ENCODE measurements around the gene OR51B6.
"Not testable (repeated sequence)": the region's sequence is repeated elsewhere in the genome, so short reads cannot be mapped to it uniquely, and the experiment has no call there.

Gene OR51B6, protein sequence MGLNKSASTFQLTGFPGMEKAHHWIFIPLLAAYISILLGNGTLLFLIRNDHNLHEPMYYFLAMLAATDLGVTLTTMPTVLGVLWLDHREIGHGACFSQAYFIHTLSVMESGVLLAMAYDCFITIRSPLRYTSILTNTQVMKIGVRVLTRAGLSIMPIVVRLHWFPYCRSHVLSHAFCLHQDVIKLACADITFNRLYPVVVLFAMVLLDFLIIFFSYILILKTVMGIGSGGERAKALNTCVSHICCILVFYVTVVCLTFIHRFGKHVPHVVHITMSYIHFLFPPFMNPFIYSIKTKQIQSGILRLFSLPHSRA

GRCh38 chr11:5351208-5351607 is at the start of gene OR51B6:
Gene OR51B6, plus strand, starts transcription at chr11:5351508. Its CDS starts 0 bp downstream, at chr11:5351508.
- no peak for DNase-seq

DNA sequence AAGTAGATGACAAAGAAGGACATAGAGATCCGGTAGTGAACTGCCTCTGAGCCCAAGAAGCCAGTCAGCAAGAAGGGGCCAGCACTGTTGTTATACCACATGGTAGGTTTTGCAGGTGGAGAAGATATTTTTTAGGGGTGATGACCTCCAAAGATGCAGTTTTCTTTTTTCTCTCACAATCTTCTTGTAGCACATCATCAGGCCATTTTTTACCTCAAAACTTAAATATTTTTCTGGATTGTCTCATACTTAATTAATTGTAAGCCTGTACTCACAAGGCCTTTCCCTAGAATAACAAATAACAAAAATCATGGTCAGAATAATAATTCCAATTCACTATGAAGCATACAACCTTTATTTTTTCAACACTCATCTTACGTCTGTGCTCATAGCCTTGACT is 49.5 kb upstream of the OR51B6 start, which contains the start of gene OR51B4:
Gene OR51B4 (minus strand): TSS at position 101 of the 400 bp plus-strand sequence. CDS start 0 bp downstream, at position 101.
- no peak for DNase-seq

GRCh38 chr11:5303626-5304025 is 47.7 kb upstream of the OR51B6 start:
- no peak for DNase-seq

GRCh38 chr11:5304046-5304445 is 47.3 kb upstream of the OR51B6 start:
- no peak for DNase-seq

- DNase-seq, result no peak
Measured at GRCh38 chr11:5307256-5308019, 43.9 kb upstream of the OR51B6 start.

GRCh38 chr11:5310423-5310822 is 40.9 kb upstream of the OR51B6 start:
- no peak for DNase-seq

DNA sequence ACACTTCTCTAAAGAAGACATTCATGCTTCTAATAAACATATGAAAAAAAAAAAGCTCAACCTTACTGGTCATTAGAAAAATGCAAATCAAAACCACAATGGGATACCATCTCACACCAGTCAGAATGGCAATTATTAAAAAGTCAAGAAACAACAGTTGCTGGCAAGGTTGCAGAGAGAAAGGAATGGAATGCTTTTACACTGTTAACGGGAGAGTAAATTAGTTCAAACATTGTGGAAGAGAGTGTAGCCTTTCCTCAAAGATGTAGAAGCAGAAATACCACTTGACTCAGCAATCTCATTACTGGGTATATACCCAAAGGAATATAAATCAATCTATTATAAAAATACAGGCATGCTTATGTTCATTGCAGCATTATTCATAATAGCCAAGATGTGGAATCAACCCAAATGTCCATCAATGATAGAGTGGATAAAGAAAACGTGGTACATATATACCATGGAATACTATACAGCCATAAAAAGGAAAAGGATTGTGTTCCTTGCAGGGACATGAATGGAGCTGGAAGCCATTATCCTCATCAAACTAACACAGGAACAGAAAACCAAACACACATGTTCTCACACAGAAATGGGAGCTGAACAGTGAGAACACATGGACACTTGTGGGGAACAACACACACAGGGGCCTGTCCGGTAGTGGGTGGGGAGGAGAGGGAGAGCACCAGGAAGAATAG is 37.8 kb upstream of the OR51B6 start:
- not testable (repeated sequence) for DNase-seq

GRCh38 chr11:5317292-5317691 is 34.0 kb upstream of the OR51B6 start:
- DNase-seq, result no peak

- DNase-seq, result no peak
Measured at GRCh38 chr11:5324197-5324596, 27.1 kb upstream of the OR51B6 start, which contains the start of gene OR51B2. Gene OR51B2, minus strand, starts transcription at chr11:5324297. Its CDS starts 0 bp downstream, at chr11:5324297.

- DNase-seq, result no peak
Measured at GRCh38 chr11:5335170-5335569, 16.1 kb upstream of the OR51B6 start.

GRCh38 chr11:5336331-5336730 is 15.0 kb upstream of the OR51B6 start:
- DNase-seq, result no peak

GRCh38 chr11:5337253-5337652 is 14.1 kb upstream of the OR51B6 start:
- not testable (repeated sequence) for DNase-seq

DNA sequence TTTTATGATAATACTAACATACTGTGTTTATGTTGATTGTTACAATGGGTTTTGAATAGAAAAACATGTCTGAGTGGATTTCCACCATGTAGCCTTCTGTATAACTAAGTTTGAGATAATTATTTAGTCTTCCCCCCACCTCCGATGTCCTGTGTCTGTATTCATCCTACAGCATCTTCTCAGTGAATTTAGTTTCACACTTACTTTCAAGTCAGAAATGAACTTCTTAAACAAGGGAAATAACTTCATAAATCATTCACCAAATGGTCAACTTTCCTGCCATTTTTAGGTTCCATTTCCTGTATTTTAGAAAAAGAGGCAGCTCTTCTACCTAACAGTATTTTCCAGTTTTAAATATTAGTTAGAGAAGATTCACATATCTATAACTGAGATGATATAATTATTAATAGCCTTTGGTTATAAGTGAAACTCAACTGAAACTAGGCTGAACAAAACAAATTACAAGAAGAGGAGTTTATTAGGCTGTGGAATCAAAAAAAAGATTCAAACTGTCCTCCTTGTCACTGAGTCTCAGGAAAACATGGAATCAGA is 11.5 kb upstream of the OR51B6 start:
- no peak for DNase-seq

DNA sequence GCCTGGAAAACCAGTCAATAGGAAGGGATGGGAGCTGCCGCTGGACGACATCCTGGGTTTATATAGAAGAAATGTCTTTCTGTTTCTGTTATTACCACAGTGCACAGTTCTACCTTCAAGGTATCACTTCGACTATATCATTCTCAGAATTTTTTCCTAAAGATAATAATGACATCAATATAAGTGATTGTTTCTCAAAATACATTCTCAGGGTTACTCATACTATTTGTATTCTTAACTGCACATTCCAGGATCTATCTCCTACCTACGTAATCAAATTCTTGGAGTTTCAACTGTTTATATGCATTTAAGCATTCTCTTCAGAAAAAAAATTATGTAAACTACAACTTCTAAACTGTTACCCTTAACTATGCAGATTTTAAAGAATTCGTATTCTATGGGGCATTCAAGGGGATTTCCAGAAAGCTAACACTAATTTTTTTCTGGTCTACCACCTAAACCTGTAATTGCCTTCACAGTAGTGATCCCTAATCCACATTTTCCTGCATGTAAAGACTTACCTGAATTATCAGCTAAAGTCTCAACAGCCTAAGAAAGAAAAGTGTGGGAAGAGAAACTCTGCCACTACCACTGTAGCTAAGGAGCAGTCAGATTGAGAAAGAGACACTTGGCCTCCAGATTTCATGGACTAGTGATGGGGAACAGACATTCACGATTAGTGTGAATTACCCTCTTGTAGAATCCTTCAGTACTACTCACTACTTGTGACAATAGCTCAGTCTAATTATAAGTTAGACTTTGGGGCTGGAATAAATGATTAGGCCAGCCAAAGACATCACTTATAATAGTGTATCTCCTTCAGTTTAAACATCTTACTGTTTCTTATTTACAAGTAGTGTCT is 7.6 kb upstream of the OR51B6 start, which contains the start of gene OR51B5:
Gene OR51B5 (minus strand): TSS at position 51 of the 862 bp plus-strand sequence. CDS start 0 bp downstream, at position 51.
- no peak for DNase-seq

GRCh38 chr11:5345831-5346230 is 5.5 kb upstream of the OR51B6 start:
- no peak for DNase-seq

DNA sequence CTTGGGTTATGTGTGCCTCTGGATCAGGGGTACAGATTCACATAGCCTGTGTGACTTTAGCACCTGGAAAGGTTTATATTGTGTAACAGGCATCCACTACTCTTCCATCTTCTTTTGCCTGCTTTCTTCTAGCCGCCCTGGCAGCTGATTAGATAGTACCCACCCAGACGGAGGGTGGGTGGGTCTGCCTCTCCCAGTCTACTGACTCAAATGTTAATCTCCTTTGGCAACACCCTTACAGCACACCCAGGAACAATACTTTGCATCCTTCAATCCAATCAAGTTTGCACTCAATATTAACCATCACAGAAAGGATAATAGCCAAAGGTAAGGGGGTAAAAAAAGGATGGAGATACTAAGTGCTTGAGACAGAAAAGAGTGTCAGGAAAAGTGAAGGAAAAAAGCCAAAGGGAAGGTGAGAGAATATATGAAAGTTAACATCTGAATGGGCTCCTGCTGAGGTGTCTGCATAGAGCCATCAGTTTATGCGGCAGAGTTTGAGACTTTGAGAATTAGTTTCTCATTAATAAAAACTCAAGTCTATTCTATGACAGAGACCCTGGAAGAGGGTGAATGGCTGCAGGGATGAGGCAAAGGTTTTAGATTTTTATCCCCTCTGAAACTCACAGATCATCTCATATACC is 2.6 kb upstream of the OR51B6 start:
- no peak for DNase-seq

- no peak for DNase-seq
Measured at GRCh38 chr11:5349550-5349949, 1.8 kb upstream of the OR51B6 start.

GRCh38 chr11:5356031-5356430 is 4.7 kb downstream of the OR51B6 start:
- DNase-seq, result not testable (repeated sequence)

DNA sequence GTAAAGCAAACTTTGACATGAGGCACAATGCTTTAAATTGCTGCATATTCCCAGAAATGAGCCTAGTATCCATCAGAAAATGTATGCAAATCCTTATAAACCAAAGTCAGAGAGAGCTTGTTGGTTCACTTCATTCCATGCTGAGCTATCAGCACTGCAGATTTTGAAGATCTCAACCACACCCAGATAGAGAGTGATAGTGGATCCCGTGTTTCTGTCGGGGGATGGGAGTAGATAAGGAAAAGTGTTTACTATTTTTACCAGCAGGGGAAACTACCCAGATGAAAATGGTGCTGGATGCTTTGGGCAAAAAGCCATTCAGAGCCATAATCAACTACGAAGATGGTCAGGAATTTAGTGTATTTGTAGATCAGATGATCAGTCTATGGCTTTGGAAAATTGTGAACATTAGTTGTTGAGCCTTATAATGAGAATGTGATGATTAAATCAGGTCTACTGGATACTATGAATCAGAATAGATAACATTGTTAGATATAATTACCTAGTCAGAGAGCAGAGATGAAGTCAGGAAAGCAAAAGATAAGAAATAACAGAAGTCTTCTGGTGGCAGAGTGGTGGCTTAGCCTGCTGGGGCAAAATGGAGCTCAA is 10.8 kb downstream of the OR51B6 start:
- DNase-seq, result no peak

GRCh38 chr11:5363679-5364078 is 12.4 kb downstream of the OR51B6 start:
- DNase-seq, result no peak

DNA sequence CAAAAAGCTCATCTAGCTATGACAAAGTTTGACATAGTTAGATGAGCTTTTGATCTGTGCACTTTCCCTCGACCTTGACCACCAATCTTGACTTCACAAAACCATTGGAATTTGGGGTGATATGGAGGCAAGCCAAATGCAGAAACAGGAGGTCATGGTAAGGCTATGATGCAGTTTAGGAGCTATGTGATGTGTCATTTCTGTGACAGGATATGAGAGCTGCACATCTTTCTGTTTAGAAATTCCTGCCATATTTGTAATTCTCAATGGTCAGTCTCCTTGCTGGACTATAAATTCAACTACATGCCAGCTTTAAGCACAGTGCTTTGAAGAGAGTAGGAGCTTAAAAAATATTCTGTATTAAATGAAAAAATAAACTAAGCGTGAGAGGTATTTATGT is 12.9 kb downstream of the OR51B6 start:
- no peak for DNase-seq

All from activated naive CD4-positive, alpha-beta T cell treated with Interleukin-2 at 50 U/mL for 16 hours (primary cell).